ENCODE results near the gene CAMK2G. TPM values are rescaled to one million over a fixed set of nuclear protein-coding genes. Genes with fewer than 3 reads are reported as not detected.

Gene CAMK2G
- total RNA-seq, 1 donor, result 49.3 TPM

DNA sequence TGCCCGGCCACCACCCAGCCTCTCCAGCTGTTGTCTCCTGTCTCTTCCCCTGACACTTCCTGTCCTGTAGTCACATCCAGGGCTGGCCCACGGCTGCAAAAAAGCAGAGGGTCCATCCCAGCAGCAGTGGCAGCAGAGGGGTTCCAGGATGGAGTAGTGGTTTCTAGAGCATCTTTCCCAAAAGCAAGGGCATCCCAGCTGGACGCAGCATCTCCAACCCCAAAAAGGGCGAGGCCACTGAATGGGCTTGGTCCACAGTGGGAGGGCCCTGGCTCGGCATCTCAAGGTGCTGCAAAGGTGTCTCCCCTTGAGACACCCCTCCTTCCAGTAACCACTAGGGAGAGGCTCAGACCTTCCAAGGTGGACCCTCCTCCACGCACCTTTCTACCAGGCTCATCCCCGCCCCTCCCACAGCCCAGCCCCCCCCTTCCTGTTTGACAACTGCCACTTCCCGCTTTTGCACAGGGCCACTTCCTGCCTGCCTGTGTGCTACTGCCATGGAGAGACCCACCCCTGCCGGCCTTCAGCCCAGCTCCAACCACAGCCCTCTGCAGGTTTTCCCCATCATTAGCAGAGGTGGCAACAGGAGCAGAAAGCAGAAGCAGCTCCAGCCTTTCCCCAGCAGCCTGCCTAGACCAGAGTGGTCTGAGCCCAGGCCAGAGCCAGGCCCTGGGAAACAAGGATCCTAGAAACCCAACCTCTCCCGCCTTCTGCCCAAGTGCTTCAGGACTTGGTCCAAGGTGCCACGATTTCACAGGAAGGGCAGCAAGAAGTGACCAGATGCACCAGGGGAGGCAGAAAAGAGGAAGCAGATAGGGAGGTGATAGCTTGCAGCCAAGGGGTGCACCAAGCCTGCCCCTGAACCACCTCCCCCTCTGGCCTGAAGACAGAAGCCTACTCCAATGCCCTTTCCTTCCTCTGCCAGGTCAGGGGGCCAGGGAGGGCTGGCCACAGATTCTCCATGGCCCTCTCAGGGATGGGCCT, 8.6 kb downstream of the CAMK2G start:
- DNase-seq (ENCODE audit: low read depth in 2 of 3, low spot score in 2 of 3), result peak in 2 of 3 donors; percentile 85 to 92

DNA sequence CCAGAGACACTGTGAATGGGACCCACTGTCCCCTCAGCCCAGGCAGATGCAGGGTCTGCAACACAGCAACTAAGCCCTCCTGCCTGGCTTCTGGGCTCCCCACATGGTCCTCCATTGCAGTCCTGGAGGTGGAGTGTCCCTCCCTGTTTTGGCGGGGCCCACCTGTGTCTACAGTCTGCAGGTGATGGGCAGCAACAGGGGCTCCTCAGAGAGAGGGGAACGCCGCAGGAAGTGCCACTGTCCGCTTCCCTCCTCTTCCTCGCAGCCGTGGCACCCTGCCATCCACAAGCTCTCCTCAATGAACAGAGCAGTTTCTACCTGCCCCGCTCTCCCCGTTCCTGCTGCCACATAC, 9.3 kb downstream of the CAMK2G start:
- DNase-seq (ENCODE audit: low read depth in 2 of 3, low spot score in 2 of 3), result no peak

DNA sequence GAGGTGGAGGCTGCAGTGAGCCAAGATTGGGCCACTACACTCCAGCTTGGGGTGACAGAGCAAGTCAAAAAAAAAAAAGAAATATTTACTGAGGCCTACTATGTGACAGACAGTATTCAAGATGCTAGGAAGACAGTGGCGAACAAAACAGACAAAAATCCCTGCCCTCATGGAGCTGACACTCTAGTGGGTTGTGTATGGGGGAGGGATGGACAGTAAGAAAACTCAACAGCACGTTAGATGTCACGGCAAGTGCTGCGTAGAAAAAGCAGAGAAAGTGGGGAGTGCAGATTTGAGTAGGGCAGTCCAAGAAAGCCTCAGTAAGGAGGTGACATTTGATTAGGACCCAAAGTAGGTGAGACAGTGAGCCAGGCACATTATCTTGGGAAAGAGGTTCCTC, 10.1 kb downstream of the CAMK2G start:
- no peak for DNase-seq (ENCODE audit: low read depth in 2 of 3, low spot score in 2 of 3)

DNA sequence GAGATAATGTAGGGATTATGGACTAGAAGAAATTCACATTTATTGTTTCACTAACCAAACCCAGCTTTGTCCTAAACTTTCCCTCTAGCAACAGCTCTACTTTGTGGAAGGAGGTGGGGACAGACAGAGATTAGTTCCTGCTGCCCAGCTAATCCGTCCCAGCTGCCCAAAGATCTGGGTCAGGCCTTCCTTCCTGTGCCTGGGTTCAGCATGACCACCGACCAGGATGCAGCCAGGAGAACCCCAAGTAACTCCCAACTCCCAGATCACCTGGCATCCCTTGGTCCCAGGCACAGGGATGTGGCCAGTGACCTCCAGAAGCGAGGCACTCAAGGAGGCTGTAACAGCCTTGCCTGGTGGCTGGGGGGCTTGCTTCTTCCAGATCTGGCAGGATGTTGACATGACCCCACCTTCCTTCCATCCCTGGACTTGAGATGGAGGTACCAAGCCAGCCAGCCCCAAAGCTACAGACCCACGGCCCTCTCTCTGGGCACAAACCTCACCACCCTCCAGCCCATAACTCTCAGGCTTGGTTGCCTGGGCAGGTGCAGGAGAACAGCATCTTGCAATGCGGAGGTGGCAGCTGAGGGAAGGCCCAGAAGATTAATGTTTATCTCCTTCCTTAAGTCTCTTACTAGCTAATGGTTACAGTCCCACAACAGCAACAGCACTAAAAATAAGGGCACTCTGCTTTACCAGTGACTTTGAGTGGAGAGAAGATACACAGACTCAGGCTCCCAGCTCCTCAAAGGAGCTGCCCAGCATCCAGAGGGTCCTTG, 11.1 kb downstream of the CAMK2G start:
- DNase-seq (ENCODE audit: low read depth in 2 of 3, low spot score in 2 of 3), result no peak

GRCh38 chr10:73862011-73862410, 12.3 kb downstream of the CAMK2G start:
- no peak for DNase-seq (ENCODE audit: low read depth in 2 of 3, low spot score in 2 of 3)

- DNase-seq (ENCODE audit: low read depth in 2 of 3, low spot score in 2 of 3), result no peak
Observed at GRCh38 chr10:73859784-73860491, 14.4 kb downstream of the CAMK2G start.

DNA sequence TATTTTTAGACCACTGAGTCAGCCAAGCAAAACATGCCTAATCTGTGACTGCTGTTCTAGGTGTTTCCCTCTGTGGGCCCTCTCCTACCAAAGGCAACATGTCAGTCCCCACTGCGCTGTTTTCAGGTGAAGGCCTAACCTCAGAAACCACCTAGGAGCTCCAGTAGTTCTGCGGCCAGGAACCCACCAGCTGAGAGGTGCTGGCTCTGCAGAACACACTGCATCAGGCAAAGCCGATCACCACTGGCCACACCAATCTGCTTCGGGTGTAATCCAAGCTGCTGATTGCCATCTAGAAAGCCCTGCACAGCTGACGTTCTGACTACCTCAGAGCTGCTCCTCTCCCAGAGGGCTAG, 14.9 kb downstream of the CAMK2G start:
- DNase-seq (ENCODE audit: low read depth in 2 of 3, low spot score in 2 of 3), result no peak

- no peak for DNase-seq (ENCODE audit: low read depth in 2 of 3, low spot score in 2 of 3)
Observed at GRCh38 chr10:73858750-73859427, 15.5 kb downstream of the CAMK2G start.

DNA sequence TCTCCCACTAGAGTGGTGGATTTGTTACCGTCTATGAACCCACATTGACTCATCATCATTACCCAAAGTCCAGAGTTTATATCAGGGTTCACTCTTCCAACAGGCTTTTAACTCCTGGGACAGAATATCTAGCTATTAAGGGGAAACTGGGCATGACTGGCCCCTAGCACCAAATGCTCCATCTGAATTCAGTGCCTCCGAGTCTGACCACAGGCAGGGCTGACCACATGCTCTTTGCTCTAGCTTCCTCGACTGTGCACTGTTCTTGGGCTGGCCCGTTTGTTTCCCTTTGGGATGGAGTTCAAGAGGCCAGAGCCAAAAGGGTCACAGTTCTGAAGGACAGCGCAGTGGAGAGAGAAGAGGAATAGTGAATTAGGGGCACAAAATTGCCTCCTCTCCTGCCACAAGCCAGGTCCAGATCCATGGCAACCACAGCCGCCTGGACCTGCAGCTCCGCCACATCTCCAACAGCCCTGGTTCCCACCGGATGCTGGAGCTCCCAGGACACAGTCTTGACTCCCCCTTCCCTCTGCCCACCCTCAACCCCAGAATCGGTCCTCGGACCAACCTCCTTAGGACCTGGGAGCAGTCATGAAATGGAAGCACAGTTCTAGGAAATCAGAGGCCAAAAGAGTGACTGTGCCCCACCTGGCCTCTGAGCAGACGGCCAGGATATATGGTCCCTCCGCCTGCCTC, 16.2 kb downstream of the CAMK2G start:
- DNase-seq (ENCODE audit: low read depth in 2 of 3, low spot score in 2 of 3), result no peak

GRCh38 chr10:73857446-73857845, 16.9 kb downstream of the CAMK2G start:
- DNase-seq (ENCODE audit: low read depth in 2 of 3, low spot score in 2 of 3), result peak in 1 of 3 donors; percentile 46

GRCh38 chr10:73856261-73856660, 18.1 kb downstream of the CAMK2G start:
- DNase-seq (ENCODE audit: low read depth in 2 of 3, low spot score in 2 of 3), result no peak

DNA sequence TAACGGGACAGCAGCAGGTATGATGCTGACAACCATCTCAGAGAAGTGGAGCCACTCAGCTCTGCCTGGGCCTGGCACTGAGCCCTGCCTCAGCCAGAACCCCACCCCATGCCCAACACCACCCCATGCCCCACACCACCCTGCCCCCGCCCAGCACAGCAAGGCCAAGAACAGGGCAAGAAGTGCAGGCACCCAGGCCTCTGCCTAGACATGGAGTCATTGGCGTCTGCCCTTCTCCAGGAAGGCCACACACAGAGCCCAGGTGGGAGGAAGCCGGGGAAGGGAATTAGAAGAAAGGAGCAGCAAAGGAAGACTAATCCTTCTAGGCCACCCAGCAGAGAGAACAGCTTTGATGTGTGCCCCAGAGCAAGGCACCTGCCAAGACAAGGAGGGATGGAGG, 18.9 kb downstream of the CAMK2G start:
- DNase-seq (ENCODE audit: low read depth in 2 of 3, low spot score in 2 of 3), result no peak

DNA sequence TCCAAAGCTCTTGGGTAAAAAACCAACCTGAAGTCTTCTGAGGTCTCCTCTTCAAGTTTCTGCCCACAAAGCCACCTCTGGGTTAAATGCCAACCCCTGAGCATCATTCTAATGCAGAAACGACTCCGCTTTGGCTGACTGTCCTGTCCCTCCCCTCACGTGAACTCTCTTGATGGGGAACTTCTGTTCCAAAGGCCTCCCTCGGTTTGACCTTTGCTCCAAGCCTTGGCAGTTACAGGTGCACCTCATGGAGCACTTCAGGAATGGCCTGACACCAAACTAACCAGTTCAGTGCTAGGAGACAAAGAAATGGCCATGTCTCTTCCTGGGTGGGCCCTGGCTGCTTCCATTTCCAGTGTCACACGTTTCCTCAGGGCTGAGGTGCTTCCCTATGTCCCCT, 20.0 kb downstream of the CAMK2G start:
- DNase-seq (ENCODE audit: low read depth in 2 of 3, low spot score in 2 of 3), result no peak

DNA sequence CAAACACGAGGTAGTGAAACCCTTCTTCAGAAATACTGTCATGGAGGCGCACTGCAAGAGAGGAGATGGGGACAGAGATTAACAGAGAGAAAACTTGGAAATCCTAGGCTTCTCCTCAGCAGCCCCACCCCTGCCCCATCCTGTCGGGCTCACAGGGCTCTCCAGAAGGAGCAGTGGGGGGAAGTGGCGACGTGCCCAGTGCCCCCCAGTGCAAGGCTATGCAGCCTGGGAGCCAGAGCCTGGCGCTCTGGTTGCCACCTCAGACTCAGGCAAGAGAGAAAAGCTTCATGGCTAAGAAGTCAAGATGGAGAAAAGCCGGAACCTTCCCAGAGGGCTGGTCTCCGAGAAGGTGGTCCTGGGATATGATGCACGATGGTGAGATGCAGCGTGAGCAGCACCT, 21.2 kb downstream of the CAMK2G start:
- no peak for DNase-seq (ENCODE audit: low read depth in 2 of 3, low spot score in 2 of 3)

- DNase-seq (ENCODE audit: low read depth in 2 of 3, low spot score in 2 of 3), result no peak
Observed at GRCh38 chr10:73850863-73851461, 23.4 kb downstream of the CAMK2G start.

- DNase-seq (ENCODE audit: low read depth in 2 of 3, low spot score in 2 of 3), result no peak
Observed at GRCh38 chr10:73850211-73850610, 24.1 kb downstream of the CAMK2G start.

DNA sequence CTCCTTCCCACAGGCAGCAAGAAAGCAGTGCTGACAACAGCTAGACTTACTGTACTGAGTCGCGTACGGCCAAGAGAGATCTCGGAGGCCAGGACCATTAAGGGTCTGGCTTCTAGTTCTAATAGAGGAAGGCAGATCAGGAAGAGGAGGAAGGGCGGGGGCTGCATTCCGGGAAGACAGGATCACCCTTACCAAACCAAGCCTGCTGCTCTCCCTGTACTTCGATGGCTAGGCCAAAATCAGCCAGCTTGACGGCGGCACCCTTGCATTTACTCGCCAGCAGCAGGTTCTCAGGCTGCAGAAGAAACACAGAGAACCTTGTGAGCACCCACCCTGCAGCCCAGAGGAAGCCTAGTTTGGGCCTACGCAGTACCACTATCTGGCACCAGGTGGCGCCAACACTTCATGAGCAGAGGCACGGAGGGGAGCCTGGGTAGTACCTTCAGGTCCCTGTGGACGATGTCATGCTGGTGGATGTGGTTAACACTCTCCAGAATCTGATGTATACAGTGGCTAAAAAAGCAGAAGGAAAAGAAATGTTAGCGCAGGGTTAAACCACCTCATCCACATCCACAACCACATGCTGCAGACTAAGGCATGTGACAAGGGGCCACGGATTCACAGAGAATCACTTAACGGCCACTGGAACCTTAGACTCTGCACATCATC, 25.4 kb downstream of the CAMK2G start:
- peak; percentile 85 to 98 (median 94) for DNase-seq (ENCODE audit: low read depth in 2 of 3, low spot score in 2 of 3)

DNA sequence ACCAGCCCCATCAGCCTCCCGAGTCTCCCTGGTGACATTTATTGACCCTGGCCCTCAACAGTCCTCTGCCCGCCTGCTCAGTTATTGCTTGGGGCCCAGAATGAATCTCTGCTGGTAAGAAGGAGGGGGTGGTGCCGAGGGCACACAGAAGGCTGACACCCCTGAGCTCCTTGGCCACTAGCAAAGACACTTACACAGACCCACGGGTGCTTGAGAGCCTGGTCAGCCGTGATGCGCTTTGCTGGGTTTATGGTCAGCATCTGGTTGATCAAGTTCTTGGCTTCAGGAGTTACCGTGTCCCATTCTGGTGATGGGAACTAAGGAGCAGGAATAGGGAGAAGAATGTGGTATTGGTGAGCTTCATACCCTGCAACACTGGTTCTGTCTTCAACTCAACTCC, 27.3 kb downstream of the CAMK2G start:
- DNase-seq (ENCODE audit: low read depth in 2 of 3, low spot score in 2 of 3), result no peak

DNA sequence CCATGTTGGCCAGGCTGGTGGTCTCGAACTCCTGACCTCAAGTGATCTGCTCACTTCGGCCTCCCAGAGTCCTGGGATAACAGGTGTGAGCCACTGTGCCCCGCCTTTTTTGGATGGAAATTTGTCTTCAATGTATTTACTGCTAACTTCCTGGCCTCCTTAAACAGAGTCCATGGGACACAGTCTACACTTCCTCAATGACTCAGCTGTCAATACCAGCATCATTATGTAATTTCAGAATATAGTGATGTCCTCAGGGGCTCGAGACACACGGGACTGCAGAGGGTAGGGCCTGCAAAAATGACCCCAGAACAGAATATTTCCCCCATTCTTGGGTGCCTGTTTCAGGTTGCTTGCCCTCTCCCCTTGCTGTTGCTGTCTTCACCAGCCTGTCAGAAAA, 31.1 kb downstream of the CAMK2G start:
- DNase-seq (ENCODE audit: low read depth in 2 of 3, low spot score in 2 of 3), result no peak

Data from hematopoietic multipotent progenitor cell (in vitro differentiated cells).